ENCODE results near the gene M1AP.

The M1AP gene

DNA sequence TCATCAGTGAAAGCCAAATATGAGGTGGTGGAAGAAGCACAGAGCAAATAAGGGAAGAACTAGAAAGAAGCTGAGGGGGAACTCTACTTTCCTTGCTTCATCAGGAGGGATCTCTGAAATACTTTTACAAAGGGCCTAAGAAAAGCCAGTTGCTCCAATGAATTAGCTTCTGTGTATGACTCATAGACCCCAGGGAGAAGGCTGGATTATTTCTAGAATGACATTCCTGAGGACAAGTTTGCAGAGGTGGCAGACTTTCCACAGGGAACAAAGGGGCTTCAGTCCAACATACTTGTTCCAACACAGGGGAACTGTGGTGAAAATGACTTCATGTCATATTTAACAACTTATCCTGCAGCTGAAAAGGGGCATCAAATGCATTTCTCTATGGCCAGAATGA lies 64.6 kb downstream of the M1AP start:
- no peak for DNase-seq (ENCODE audit: extremely low read depth, low read depth)
- no peak for TF ChIP-seq CTCF (IDR thresholded peaks at IDR 0.05; ENCODE audit: low read depth, low read length)

GRCh38 chr2:74582184-74582583 lies 65.9 kb downstream of the M1AP start:
- DNase-seq (ENCODE audit: extremely low read depth, low read depth): no peak
- no peak for TF ChIP-seq CTCF (IDR thresholded peaks at IDR 0.05; ENCODE audit: low read depth, low read length)

GRCh38 chr2:74581463-74581862 lies 66.7 kb downstream of the M1AP start:
- DNase-seq (ENCODE audit: extremely low read depth, low read depth): no peak
- TF ChIP-seq CTCF (IDR thresholded peaks at IDR 0.05; ENCODE audit: low read depth, low read length): no peak

- no peak for TF ChIP-seq CTCF (IDR thresholded peaks at IDR 0.05; ENCODE audit: low read depth, low read length)
- no peak for DNase-seq (ENCODE audit: extremely low read depth, low read depth)
Measured at GRCh38 chr2:74578408-74578807, 69.7 kb downstream of the M1AP start.

DNA sequence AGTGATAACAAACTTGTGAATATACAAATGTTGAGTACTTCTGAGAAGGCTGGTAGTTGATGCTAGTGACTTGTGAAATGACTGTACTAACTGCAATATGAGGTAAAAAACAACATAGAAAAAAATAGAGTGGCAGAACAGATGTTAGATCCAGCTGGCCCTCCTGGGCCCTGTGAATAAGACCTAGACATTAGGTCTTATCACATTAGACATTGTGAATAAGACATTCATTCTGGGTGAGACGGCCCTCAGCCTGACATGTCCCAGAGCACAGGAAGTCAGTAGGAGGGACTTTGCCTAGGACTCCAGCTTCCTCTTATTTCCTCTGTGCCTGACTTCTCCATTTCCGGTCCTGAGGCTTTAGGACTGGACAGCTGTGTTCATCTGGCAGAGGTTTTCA lies 70.7 kb downstream of the M1AP start:
- no peak for TF ChIP-seq CTCF (IDR thresholded peaks at IDR 0.05; ENCODE audit: low read depth, low read length)
- no peak for DNase-seq (ENCODE audit: extremely low read depth, low read depth)

DNA sequence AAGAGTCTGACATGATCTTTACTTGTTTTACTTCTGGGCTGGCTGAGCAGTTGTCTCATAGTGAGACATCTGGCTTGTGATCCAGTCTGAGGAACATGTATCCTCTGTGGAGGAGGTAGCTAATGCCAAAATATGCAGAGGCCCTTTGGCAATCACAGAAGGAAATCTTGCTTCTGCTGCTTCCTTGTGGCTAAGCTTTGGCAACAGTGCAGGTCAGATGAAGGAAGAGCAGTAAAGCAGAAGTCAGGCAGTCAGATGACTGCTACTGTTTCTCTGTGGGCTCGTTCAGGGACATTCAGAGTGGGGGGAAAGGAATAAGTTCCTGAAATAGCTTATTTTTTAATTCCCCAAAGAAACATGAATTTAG lies 71.3 kb downstream of the M1AP start:
- peak; percentile 80 for DNase-seq (ENCODE audit: extremely low read depth, low read depth)
- peak; percentile 49 for TF ChIP-seq CTCF (IDR thresholded peaks at IDR 0.05; ENCODE audit: low read depth, low read length)

- no peak for TF ChIP-seq CTCF (IDR thresholded peaks at IDR 0.05; ENCODE audit: low read depth, low read length)
- no peak for DNase-seq (ENCODE audit: extremely low read depth, low read depth)
Measured at GRCh38 chr2:74576211-74576862, 71.8 kb downstream of the M1AP start.

Measured in AG09319 (cell line).